GM18498 (cell line): Measurements from ENCODE around the gene FBXW10.
"Not testable (repeated sequence)": the region's sequence is repeated elsewhere in the genome, so short reads cannot be mapped to it uniquely, and the experiment has no call there.

Experiments used
- ATAC-seq: cut with Tn5 transposase; IDR thresholded peaks from one replicate; pipeline ENCODE4 v1.9.1; 2021; ENCODE audit warnings: mild to moderate bottlenecking, moderate library complexity; ENCODE audit not compliant: unreplicated experiment

The FBXW10 gene

GRCh38 chr17:18747501-18747900 lies 3.6 kb downstream of the FBXW10 start:
- not testable (repeated sequence) for ATAC-seq

DNA sequence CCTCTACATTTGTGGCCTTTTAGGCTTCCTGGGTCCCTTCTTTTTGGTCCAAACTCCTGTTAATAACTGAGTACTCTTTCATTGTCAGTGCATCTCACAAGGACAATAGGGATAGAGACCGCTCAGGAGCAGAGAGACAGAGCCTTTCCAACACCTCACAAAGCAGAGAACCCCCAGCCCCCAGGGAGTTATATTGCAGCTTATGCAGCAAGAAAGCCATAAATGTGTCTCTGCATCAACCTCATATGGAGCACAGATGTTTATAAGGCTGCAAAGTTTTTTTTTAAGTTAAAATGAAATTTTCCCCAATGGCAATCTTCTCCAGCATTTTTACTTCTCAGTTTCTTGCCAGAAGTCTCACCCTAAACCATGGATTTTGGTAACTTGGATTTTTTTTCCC lies 6.4 kb downstream of the FBXW10 start:
- ATAC-seq: not testable (repeated sequence)

GRCh38 chr17:18753829-18754409 lies 10.1 kb downstream of the FBXW10 start:
- ATAC-seq: not testable (repeated sequence)

GRCh38 chr17:18755969-18756368 lies 12.1 kb downstream of the FBXW10 start:
- not testable (repeated sequence) for ATAC-seq

GRCh38 chr17:18757368-18758044 lies 13.7 kb downstream of the FBXW10 start:
- not testable (repeated sequence) for ATAC-seq

- ATAC-seq: not testable (repeated sequence)
Measured at GRCh38 chr17:18758344-18758743, 14.5 kb downstream of the FBXW10 start.

DNA sequence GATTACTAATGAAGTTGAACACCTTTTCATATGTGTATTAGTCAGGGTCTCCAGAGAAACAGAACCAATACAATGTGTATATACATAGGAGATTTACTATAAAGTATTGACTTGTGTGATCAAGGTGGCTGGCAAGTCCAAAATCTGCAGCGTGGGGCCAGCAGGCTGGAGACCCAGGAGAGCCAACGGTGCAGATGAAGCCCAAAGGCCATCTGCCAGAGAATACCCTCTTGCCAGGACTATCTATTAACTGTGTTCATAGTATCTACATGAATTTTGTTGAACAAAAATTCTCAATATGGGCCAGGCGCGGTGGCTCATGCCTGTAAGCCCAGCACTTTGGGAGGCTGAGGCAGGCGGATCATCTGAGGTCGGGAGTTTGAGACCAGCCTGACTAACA lies 16.4 kb downstream of the FBXW10 start:
- ATAC-seq: not testable (repeated sequence)

GRCh38 chr17:18770572-18770971 lies 26.7 kb downstream of the FBXW10 start:
- not testable (repeated sequence) for ATAC-seq

GRCh38 chr17:18771066-18771465 lies 27.2 kb downstream of the FBXW10 start:
- ATAC-seq: not testable (repeated sequence)

DNA sequence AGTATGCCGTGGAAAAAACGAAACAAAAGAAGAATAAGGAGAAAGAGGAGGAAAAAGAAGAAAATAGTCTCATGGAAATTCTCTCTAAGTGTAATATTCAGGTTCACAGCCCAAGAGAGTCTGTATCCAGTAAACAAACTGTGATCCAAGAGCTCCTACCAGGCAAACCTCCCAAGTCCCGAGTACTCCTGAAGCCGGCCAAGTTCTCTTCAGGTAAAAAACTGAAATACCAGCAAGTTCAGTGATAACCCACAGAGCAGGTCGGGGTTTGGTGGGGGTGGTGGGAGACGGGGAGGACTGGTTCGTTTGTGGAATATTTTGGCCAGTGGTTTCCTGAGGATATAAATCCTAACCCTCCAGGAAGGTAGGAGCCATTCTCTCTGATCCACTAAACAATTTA lies 28.6 kb downstream of the FBXW10 start:
- no peak for ATAC-seq

DNA sequence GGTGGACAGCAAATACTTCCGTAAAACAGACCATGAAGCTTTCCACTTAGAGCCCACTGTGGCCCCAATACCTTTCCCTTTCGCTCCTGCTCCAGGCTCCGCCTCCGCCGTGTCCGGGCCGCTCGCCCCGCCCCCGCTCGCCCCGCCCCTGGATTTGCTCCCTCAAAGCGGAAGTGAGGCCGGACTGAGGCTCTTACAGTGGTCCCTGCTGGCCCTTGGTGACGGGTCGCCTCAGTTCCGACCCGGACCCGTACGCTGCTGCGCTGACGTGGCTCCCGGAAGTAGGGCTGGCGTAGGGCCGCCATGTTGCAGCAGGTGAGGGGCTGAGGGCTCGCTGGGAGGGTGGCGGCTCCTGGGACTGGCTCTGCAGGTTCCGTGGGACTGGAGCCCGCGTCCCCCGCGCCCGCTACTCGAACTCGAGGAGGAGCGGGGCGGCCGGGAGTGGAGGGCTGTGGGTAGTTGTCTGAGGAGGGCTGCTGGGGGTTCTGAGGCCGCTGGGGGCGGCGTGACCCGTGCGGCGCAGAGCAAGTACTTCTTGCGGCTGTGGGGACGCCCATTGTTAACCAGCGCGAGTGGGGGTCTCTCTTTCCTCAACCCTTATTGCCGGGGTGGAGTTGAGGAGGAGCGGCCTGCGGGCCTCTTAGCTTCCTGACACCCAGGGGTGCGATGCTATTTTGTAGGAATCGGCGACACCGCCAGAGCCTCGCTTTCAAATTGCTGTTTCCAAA lies 37.3 kb downstream of the FBXW10 start, which contains the start of gene TVP23B:
Gene TVP23B (plus strand): TSS at position 193 of the 728 bp plus-strand sequence. CDS start 111 bp downstream, at position 304.
- ATAC-seq: peak; percentile 97

GRCh38 chr17:18781805-18782204 lies 38.0 kb downstream of the FBXW10 start:
- not testable (repeated sequence) for ATAC-seq

GRCh38 chr17:18785933-18786332 lies 42.1 kb downstream of the FBXW10 start:
- ATAC-seq: not testable (repeated sequence)

DNA sequence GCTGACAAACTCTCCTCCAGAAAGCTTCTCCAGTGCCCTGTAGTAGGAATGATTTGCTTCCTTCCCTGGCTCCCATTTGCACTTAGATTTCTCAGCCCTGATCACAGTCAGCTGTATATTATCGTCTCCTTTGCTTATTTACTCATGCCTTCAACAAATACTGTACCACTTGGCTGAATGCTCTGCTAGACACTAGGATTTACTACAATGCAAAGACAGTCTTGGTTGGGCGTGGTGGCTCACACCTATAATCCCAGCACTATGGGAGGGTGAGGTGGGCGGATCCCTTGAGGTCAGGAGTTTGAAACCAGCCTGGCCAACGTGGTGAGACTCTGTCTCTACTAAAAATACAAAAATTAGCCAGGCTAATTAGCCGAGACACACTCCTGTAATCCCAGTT lies 43.0 kb downstream of the FBXW10 start:
- not testable (repeated sequence) for ATAC-seq

DNA sequence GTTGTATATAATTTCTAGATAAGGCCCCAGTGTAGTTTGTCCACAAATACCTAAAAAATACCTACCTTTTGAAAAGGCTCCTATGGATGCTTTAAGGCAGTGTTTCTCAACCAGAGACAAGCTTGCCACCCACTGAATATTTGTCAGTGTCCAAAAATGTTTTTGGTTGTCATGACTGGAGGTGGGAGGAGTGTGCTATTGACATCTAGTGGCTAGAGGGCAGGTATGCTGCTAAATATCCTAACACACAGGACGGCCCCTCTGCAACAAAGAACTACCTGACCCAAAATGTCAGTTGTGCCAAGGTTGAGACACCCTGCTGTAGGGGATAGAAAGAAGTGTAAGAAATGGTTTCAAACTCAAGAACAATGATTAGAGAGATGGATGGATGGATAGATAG lies 47.5 kb downstream of the FBXW10 start:
- ATAC-seq: not testable (repeated sequence)

DNA sequence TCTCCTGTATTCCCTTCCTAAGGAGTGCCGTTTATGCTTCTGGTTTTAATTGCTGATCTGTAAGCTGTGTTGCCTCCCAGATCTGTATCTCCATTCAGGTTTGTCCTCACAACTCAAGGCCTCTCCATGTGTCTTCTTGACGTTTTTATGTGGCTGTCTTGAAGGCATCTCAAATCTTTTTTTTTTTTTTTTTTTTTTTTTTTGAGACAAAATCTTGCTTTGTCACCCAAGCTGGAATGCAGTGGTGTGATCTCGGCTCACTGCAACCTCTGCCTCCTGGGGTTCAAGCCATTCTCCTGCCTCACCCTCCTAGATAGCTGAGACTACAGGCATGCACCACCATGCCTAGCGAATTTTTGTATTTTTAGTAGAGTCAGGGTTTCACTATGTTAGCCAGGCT lies 51.0 kb downstream of the FBXW10 start:
- not testable (repeated sequence) for ATAC-seq

DNA sequence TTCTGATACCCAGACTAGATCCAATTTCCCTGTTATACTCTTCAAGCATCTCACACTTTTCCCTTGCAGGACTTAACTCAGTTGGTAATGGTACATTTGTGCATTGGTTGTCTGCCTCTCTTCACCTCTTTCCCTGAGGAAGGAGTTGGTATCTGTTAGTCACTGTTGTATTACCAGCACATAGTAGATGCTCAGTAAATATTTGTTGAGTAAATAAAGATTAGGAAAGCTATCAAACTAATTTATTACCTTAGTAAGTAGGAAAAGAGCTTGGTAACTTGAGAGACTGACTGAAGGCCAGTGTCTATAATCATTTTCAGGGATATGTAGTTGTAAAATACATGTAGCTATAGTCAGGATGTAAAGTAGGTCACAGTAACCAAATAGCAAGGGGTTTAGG lies 53.0 kb downstream of the FBXW10 start:
- ATAC-seq: not testable (repeated sequence)

- ATAC-seq: not testable (repeated sequence)
Measured at GRCh38 chr17:18803458-18804245, 59.8 kb downstream of the FBXW10 start.

DNA sequence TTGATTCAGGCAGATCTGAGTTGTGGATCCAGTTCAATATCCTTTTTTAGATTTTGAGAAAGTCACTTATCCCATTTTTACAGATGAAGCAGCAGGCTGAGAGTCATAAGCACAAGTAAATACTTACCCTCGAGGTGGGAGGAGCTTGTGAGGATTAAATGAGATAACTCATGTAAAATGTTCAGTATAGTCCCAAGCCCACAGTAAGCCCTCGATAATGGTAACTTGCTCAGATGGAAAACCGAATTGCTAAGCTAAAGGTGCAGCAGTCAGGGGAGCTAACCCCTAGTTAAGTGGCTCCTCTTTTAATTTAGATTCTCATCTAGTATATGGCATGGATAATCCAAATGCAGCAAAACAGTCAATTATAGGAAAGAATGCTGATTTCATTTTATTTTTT lies 72.1 kb downstream of the FBXW10 start:
- not testable (repeated sequence) for ATAC-seq

GRCh38 chr17:18816489-18817371 lies 72.9 kb downstream of the FBXW10 start:
- ATAC-seq: peak; percentile 44
